ENCODE measurements around the gene GALNT14. TPM values are rescaled to one million over a fixed set of nuclear protein-coding genes. Genes with fewer than 3 reads are reported as not detected.

The GALNT14 gene
- total RNA-seq, 1 donor: 0.72 TPM

- DNase-seq (ENCODE audit: low read depth): no peak
- TF ChIP-seq CTCF (IDR thresholded peaks at IDR 0.05; ENCODE audit: insufficient read depth, low read length): no peak
- no peak overlapping the region for H3K4me3 ChIP-seq (ENCODE audit: low read depth, low read length)
These were observed 277.5 kb downstream of the GALNT14 start for GRCh38 chr2:30860726-30861125.

Other genes with a start within 250 kb of the GALNT14 start
- gene CAPN14, start 79.1 kb upstream of the GALNT14 start, total RNA-seq (ENCODE audit: low replicate concordance): 0.09 and 0.16 TPM in 2 replicates
- gene EHD3, start 95.7 kb upstream of the GALNT14 start, total RNA-seq (ENCODE audit: low replicate concordance): 10.7 and 41.2 TPM in 2 replicates

All from fibroblast of the aortic adventitia (primary cell).